GM18507 (cell line): ENCODE data around the gene KCNIP3.
"Not testable (repeated sequence)": the region's sequence is repeated elsewhere in the genome, so short reads cannot be mapped to it uniquely, and the experiment has no call there.

Experiments used
- DNase-seq: peaks from one replicate; pipeline ENCODE4 v3.0.0; 2011; ENCODE audit warnings: low read depth; ENCODE audit not compliant: insufficient read length; ENCODE audit errors: extremely low spot score
- FAIRE-seq: peaks from 2 replicates; lab custom pipeline; 2011; peaks lifted over from hg19 to GRCh38; lab: Jason Lieb, UNC

The KCNIP3 gene

DNA sequence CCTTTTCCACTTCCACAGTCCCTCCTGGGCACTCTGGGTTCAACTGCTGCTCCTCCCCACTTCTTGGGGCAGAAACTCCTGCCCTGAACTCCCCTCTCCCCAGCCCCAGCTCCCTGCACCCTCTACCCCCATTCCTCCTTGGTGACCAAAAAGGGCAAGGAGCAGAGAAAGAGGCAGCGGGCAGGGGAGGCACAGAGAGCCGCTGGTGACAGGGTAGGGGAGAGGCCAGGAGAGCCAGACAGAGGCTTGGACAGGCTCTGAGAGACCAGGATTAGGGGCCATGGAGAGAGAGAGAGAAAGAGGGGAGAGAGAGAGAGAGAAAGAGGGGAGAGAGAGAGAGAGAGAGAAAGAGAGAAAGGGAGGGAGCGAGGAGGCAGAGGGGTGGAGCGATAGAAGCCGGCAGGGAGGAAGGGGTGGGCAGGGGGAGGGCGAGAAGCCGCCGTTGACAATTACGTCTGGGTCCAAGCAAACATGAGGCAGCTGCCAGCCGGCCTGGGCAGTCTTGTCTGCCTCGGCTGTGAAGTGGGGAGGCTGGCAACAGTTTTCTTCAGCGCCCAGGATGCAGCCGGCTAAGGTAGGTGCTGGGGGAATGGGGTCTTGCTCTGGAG, at the start of gene KCNIP3:
Gene KCNIP3, plus strand, starts transcription at position 468 of the 608 bp plus-strand sequence. Its CDS starts 92 bp downstream, at position 560.
- FAIRE-seq (no peak), DNase-seq (no peak)

DNA sequence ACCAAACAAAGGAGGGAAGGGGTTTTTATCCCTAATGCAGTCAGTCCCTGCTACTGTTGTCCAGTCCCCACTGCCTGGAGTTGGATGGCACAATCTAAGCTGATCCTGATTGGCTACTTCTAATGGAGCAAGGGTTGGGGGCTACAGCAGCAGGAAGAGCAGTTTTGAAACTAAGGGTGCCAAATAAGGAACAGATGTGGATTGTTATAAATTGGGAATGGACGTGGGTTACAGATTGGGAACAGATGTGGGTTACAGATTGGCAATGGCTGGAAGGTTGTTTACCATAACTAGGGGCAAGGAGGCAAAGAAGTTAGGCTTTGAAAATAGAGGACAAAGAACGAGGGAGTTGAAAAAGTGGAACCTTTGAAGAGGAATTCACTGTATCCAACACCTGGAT, 38.9 kb upstream of the KCNIP3 start:
- FAIRE-seq, result no peak
- no peak for DNase-seq

DNA sequence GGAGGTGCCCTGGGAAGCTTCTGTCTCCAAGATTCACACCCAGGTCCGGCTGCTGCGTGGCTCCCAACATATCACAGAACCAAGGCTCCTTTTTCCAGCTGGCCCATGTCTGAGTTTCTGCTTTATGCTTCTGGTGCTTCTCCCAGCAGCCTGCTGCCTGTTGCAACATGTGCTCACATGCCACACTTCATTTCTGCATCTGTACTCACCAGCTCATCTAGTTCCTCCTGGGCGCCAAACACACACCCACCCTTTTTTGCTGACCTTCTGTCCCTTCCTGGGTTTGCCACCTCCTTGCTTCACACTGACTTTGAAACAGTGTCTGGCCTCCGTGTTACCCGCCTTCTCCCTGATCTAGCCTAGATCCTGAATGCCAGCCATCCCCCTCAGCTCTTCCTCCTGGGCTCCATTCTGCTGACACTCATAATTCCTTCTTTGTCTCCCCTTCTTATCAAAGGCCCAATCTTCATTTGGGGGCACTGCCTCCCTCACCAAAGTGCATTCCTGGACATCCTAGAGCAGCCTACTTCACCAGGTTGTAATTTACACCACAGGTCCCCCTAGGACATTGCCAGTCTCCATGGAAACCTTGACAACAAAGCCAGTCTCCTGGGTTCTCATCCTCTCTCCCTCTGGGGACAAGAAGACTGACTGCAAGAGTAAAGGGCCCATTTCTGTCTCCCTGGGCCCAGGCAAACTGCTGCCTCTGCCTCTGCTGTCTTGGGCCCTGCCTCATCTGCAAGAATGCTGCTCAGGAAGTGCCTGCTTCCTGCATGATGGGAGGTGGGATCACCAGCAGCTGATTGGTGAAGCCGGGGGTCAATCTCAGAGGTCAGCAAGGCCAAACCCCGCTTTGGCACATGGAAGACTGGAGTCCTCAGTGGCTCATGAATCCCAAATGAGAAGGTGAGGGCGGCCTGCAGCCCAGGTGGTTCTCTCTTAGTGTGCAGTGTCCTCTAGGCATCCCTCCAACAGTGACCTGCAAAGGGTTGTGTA, 36.8 kb upstream of the KCNIP3 start:
- no peak for FAIRE-seq
- DNase-seq, result no peak

DNA sequence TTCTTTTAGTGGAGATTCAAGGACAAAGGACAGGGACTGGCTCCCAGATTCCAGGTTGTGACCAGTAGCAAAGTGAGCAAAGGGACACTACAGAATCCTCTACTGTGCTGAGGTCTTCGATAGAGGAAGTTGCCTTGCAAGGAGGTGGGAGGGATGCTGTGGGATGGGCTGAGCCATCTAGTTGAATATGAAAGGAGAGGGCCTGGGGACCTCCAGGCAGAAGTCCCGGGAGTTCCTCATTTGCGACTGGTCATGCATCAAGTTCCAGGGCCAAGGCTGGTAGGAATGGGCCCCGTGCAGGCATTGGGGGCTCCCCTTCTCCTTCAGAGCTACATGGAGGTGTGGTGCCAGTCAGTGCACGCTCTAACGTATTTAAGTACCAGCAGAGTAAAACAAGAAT, 35.5 kb upstream of the KCNIP3 start:
- FAIRE-seq, result no peak

DNA sequence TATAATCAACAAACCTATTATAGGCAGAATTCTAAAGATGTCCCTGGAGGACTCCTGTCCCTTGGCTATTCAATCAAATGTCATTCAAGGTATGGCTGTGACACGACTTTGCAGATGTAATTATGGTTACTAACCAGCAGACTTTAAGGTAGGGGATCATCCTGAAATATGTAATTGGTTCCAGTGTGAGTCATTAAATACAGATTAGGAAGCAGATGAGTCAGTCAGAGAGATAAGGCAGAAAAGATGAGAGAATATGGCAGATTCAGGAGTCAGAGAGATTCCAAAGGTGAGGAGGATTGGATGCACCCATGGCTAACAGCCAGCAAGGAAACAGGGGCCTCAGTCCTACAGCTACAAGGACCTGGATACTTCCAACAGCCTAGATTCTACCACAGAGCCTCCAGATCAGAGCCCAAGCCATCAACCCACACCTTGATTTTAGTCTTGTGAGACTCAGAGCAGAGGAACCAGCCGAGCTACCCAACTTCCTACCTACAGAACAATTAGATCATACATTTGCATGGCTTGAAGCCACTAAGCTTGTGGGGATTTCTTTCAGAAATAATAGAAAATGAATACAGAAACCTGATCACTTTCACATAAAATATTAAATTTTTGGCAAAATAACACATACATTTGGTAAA, 34.1 kb upstream of the KCNIP3 start:
- DNase-seq (no peak), FAIRE-seq (no peak)

More for the DNA sequence above, 35.5 kb upstream of the KCNIP3 start:
- no peak for DNase-seq

DNA sequence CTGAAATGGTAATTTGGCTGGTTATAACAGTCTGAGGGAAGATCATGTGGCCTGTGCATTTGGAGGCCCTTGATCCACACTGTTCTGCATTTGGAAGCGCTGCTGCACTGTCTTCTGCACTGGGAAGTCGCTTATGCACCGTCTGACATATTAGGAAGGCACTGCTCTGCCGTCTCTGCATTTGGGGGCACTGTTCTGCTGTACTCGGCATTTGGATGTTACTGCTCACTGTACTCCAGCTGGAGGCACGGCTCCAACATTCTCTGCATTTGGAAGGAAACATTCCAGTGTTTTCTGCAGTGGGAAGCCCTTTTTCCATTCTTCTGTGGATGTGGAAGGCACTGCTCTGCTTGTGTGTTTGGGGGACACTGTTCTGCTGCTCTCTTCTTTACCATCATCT, 32.5 kb upstream of the KCNIP3 start:
- no peak for FAIRE-seq
- no peak for DNase-seq

DNA sequence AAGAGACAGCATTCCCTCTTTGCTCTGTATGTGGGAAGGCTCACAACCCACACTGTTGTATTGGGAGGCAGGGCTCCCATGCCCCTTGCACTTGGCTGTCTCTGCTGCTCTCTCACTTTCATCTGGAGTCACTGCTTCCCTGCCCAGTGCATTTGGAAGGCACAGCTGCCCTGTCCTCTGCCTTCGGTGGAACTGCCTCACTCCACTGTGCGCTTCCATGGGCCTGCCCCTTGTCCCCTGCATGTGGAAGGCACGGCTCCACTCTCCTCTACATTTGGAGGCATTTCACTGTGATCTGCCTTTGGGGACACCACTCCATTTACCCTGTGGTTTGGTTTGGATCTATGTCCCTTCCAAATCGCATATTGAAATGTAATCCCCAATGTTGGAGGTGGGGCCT, 32.0 kb upstream of the KCNIP3 start:
- FAIRE-seq, result no peak
- DNase-seq, result no peak

DNA sequence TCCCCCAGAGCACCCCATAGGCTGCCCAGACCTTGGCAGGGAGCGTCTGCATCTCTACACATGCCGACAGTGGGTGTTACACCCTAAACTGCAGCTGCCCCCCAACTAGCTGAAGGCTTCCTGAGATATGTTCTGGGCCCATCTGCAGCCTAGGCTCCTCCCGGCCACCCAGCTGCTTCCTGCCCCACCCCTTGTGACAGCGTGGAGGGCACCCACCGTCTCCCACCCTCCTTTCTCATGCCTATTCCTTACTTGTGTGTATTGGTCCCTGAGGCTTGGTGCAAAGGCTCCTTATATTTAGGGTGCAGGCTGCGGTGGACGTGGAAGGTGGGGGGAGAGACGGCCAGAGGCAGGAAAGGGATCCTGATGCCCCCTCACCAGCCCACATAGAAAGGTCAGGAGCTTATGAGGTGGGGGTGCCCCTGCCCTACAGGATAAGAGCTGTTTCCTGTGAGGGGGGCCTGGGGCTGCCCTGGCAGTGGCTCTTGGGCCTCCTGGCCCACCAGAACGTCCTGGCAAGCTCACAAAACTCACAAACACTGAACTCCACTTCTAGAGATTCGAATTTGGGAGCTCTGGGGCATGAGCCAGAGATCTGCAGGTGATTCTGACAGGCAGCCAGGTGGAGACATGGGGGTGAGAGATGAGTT, 30.2 kb upstream of the KCNIP3 start:
- FAIRE-seq, result no peak
- no peak for DNase-seq

DNA sequence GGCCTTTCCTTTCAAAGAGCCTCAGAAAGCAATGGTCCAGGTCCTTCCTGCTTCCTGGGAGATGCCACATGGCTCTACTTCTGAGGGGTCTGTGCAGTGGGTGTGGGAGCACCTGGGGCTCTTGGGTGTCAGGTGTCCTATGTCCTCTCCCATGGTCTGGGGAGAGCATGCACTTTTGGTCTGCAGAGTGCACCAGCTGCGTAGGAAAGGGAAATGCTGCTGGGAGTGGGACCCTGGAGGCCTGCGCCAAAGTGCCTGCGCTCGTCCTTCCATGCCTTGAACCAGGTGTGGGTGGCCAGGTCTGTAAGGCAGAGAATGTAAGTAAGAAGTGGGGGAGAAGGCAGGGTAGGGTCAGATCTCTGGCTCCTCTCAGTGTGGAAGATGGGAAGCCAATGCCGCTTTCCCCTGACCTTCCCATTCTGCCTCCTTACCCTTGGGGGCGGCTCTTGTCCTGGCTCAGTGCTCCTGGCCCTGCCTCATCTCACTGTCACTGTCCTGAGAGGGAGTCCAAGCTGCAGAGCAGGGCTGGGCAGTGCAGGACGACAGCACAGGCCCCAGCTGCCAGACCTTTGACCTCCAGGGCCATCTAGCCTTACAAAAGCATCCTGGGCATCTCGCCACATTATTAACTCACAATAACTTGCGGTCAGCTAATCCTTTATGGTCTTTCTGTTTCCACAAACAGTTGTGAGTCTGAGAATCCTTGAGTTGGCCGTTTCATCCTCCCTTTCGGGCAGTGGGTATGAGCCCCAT, 29.5 kb upstream of the KCNIP3 start:
- no peak for DNase-seq
- FAIRE-seq, result no peak

DNA sequence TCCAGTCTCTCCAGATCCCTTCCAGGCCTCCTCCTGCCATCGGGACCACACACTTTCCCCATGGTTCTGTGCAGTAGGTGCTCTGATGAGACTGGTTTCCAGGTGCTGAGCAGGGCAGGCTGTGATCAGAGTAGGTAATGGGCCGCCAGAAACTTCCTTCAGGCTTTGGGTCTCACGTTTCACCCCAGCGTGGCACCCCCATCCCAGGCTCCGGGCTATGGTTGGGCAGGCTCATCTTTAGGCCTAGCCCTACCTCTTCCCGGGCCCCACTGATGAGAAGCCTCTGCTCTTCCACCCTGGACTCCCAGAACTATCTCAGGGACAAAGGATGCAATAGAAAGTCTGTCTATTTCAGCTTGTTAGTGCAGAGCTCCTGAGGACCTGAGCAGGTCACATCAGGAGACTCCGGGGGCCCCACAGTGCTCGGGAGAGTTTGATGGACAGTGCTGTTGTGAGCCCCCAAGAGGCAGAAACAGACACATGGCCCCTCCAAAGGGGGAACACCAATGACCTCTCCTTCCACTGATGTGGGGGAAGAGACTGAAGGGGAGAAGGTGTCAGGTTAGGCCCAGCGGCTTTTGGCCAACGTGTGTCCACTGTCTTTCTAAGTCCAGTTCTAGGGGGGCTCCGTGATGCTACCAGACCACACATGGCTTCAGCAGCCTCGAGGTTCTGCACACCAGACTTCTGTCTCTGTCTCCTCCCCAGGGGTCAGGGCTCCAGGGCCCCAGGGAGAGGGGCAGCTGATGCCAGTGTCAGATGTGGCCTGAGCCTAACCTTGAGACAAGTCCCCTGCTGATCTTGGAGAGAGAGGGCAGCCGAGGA, 28.7 kb upstream of the KCNIP3 start:
- FAIRE-seq (no peak), DNase-seq (no peak)

DNA sequence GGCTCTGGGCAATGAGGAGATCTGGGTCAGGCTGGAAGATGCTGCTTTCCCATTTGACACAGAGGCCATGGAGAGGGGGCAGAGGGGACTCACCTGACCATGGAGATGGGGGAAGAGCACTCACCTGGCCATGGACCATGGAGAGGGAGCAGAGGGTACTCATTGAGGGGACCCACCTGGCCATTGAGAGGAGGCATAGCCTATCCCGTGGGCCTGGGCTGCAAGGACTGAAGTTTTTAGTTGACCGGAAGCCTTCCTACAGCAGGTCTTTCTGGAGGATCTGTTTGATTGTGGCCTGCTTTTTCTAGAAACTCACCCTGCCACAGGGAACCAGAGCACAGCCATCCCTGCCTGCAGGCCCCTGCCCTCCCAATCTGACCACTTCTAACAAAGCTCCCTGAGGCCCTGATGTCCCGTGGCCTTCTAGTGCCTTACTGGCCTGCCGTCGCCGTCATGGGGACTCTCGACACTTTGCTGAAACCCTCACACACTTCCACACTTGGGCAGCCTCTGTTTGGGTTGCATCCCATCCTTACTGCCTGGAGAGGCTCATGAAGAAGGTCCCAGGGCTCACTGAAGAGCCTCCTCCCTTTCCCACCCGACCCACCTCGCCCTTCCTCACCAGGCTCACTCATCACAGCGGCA, 28.0 kb upstream of the KCNIP3 start:
- no peak for DNase-seq
- no peak for FAIRE-seq

DNA sequence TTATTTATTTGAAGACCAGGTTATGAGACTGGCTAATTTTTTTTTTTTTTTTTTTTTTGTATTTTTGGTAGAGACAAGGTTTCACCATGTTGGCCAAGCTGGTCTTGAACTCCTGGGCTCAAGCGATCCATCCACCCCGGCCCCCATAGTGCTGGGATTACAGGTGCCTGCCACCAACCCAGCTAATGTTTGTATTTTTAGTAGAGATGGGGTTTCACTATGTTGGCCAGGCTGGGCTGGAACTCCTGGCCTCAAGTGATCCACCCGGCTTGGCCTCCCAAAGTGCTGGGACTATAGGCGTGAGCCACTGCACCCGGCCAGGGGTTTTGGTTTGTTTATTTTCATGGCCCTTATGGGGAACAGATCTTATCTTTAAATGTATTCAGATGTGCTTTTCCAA, 27.4 kb upstream of the KCNIP3 start:
- FAIRE-seq, DNase-seq: not testable (repeated sequence)

DNA sequence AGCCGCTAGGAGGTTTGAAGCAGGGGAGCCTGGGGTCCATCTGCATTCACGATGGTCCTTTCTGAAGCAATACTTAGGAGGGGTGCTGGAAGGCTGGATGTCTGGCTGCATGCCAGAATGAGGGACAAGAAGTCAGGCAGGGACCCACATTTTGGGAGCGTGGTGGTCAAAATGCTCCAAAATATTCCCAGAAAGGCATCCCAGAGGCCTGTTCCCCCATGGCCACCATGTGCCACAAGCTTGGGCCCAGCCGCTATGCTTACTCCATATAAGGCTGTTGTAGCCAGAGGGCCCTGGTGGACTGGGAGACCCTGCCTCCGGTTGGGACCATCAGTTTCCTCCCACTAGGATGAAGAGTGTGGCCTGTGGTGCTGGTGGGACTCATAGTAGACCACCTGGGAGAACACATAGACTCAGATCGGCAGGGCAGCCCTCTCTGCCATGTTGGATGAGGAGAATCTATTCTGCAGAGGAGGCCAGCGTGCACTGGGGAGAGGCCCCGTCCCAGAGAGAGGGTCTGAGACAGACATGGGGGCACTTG, 26.5 kb upstream of the KCNIP3 start:
- DNase-seq (no peak), FAIRE-seq (no peak)

DNA sequence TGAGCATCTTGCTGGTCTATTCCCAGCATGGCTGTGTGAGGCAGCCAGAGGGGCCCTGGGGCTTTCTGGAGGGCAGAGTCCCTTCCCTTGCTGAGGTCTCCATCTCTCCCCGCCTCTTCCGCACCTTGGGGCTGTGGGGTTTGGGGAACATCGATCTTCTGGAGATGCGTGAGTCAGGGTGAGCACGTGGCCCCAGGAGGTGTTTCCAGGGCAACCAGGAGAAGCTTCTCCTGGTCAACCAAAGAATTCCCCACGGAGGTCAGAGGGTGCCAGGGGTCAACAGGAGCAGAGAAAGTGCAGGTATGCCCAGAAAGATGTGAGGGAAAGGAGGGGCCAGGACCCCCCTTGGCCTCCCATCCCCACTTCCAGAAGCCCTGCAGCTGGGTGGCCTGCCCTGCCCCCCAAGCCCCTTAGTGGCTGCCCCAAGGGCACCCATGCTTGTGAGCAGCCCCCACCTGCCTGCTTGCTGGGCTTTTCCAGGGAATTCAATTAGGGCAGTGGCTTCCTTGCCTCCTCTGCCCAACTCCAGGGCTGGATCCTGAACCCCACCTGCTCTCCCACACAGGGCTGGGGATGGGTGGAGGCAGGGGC, 25.7 kb upstream of the KCNIP3 start:
- no peak for FAIRE-seq

DNA sequence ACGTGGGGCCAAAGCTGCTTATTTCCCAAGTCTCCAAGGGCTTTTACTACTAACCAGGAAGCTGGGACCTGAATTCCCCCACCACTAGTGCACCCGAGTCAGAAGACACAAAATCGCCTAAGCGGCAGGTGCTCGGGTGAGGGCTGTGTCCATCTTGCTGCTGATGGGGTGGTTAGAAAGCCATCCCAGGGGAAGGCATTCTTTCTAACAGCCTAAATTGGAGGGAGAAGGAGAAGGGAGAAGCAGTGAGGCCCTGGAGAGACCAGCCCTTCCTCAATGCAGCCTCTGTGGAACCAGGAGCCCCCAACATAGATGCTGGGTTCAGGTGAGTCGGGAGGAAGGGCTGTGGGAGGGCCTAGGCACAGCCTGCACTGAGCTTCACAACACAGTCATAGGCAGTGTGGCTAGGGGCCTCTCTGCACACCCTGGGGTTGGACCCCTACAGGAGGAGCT, 24.8 kb upstream of the KCNIP3 start:
- DNase-seq (no peak), FAIRE-seq (no peak)

More for the DNA sequence above, 25.7 kb upstream of the KCNIP3 start:
- no peak for DNase-seq

DNA sequence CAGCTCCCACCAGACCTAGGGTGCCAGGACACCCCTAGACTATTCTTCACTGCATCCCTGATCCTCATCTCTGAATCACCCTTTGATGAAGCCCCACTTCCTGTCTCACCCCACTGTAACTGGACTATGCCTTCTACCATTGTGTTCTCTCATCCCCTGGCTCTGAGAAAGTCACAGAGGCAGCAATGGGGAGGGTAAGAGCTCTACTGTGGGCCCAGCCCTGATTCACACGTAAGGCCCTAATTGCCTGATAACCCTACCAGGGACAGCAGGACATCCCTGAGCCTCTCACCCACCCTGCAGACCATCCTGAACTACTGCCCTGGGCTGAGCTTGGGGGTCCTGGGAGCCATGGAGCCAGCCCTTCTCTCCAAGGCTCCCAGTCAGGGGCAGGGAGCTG, 24.4 kb upstream of the KCNIP3 start:
- DNase-seq, result no peak
- no peak for FAIRE-seq

DNA sequence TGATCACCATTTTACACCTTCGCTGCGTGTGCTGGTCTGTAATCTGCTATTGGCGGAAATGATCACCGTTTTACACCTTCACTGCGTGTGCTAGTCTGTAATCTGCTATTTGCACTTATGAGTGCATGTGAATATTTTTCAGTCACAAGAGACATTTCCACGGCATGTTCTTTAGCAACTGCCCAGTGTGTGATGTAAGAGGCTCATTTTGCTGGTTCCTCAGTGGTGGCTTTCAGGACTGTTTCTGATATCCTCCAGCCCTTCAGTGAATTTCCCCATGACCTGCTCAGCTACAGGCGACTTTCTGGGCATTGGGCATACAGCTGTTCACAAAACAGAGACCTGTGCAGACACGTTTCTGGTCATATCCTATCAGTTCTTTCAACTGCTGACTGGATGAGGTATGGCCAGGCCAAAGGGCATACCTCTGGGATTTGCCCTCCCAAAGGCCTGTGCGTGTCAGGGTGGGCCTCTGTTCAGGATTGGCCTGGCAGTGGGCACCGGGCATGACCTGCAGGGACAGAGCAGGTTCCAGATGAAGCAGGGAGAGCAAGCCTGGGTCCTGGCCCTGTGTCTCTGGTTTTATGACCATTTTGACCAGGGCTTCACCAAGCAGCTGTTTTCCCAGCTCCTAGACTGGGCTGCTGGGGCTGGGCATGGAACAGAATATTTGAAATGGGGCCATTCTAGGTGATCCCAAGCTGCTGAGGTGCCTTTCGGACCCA, 23.4 kb upstream of the KCNIP3 start:
- no peak for DNase-seq
- FAIRE-seq, result no peak
